Measurements from ENCODE around the gene UGT1A10.

Gene UGT1A10

DNA sequence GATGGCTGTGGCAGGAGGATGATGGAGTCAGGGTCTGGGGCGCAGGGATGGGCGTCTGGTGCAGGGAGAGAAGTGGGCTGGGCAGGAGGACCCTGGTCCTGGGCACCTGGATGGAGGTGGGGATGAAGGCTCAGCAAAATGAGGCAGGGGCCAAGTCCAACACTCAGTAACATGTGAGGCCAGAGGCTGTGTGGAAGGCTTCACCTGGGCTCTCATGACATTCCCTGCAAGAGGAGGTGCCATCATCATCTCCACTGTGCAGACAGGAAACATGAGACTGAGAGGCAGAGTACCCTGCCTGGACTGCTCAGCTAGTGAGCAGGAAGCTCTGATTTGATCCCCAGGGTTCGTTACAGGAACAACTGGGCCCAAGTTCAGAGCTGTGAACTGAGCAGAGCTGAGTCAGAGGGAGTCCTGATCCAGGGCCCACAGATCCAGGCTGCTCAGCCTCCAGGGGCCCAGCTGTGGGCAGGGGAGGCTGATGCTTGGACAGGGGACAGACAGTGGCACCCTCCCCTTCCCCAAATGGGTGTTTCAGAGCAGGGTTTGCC, 181.2 kb downstream of the UGT1A10 start:
- Histone ChIP-seq H3K4me1 (ENCODE audit: control insufficient read depth, low read length) (no peaks in the 10 kb centered on the region), H3K79me2 (ENCODE audit: control insufficient read depth, low read length) (no peaks in the 10 kb centered on the region), H3K9me3 (ENCODE audit: control insufficient read depth, insufficient read depth, low read length) (peaks cover 5% of the 10 kb centered on the region; the same call in 1 of the 2 replicates), H3K27ac (ENCODE audit: low read depth, low read length) (no peak overlapping the region), H4K20me1 (ENCODE audit: control insufficient read depth, insufficient read depth, low read depth, low read length) (no peaks in the 10 kb centered on the region), H3K9me2 (replicated peaks; ENCODE audit: control insufficient read depth, low read length) (no peaks in the 10 kb centered on the region), H3K36me3 (ENCODE audit: control insufficient read depth, low read length) (no peaks in the 10 kb centered on the region), H3K4me2 (ENCODE audit: low read length) (no peak overlapping the region), H3K4me3 (ENCODE audit: low read length) (no peak overlapping the region), H3F3A (ENCODE audit: control insufficient read depth, insufficient read depth) (no peaks in the 10 kb centered on the region), H3K27me3 (ENCODE audit: control insufficient read depth, low read length) (no peaks in the 10 kb centered on the region)
- TF ChIP-seq, protein P1, sequence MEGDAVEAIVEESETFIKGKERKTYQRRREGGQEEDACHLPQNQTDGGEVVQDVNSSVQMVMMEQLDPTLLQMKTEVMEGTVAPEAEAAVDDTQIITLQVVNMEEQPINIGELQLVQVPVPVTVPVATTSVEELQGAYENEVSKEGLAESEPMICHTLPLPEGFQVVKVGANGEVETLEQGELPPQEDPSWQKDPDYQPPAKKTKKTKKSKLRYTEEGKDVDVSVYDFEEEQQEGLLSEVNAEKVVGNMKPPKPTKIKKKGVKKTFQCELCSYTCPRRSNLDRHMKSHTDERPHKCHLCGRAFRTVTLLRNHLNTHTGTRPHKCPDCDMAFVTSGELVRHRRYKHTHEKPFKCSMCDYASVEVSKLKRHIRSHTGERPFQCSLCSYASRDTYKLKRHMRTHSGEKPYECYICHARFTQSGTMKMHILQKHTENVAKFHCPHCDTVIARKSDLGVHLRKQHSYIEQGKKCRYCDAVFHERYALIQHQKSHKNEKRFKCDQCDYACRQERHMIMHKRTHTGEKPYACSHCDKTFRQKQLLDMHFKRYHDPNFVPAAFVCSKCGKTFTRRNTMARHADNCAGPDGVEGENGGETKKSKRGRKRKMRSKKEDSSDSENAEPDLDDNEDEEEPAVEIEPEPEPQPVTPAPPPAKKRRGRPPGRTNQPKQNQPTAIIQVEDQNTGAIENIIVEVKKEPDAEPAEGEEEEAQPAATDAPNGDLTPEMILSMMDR (IDR thresholded peaks at IDR 0.05; ENCODE audit: low read depth, low read length, poor library complexity, severe bottlenecking), result no peak
- TF ChIP-seq EZH2phosphoT487 (IDR thresholded peaks at IDR 0.05; ENCODE audit: borderline replicate concordance, low read length), result no peak

DNA sequence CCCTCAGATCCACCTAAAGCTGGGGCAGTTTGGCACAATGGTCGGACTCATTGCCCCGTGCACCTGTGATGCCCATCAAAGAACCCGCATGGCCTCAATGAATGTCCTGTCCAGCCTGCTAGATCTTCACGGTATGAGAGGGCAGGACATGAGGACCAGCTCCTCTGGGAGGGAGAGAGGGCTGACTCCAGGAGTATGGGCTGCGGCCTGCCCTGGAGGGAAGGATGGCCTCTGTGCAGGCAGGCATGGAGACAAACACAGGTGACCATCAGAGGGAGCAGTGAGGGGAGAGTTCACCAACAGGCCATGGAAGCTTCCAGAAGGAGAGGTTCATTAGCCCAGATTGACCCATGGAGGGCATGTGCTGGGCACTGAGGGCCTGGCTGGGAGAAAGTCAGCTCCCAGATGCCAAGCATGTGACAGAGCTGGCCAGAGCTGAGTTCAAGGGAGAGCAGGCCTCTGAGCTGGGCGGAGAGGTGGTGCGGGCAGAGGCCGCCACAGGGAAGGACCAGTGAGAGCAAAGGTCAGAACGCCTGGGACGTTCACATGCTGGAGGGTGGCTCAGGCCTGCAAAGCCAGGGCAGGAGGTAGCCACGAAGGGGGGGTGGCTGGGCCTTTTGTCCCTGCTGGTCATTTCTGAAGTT, 181.9 kb downstream of the UGT1A10 start:
- no peak overlapping the region for H3K4me2 ChIP-seq (ENCODE audit: low read length)
- H3K27ac ChIP-seq (ENCODE audit: low read depth, low read length), result no peak overlapping the region
- H3K4me1 ChIP-seq (ENCODE audit: control insufficient read depth, low read length), result no peaks in the 10 kb centered on the region
- H4K20me1 ChIP-seq (ENCODE audit: control insufficient read depth, insufficient read depth, low read depth, low read length), result no peaks in the 10 kb centered on the region
- TF ChIP-seq, protein P1 (IDR thresholded peaks at IDR 0.05; ENCODE audit: low read depth, low read length, poor library complexity, severe bottlenecking), result no peak
- TF ChIP-seq EZH2phosphoT487 (IDR thresholded peaks at IDR 0.05; ENCODE audit: borderline replicate concordance, low read length), result no peak
- H3K79me2 ChIP-seq (ENCODE audit: control insufficient read depth, low read length), result no peaks in the 10 kb centered on the region
- H3K4me3 ChIP-seq (ENCODE audit: low read length), result no peak overlapping the region
- H3K36me3 ChIP-seq (ENCODE audit: control insufficient read depth, low read length), result no peaks in the 10 kb centered on the region
- H3K27me3 ChIP-seq (ENCODE audit: control insufficient read depth, low read length), result no peaks in the 10 kb centered on the region
- H3F3A ChIP-seq (ENCODE audit: control insufficient read depth, insufficient read depth), result no peaks in the 10 kb centered on the region
- peaks cover 5% of the 10 kb centered on the region; the same call in 1 of the 2 replicates for H3K9me3 ChIP-seq (ENCODE audit: control insufficient read depth, insufficient read depth, low read length)
- no peaks in the 10 kb centered on the region for H3K9me2 ChIP-seq (replicated peaks; ENCODE audit: control insufficient read depth, low read length)

DNA sequence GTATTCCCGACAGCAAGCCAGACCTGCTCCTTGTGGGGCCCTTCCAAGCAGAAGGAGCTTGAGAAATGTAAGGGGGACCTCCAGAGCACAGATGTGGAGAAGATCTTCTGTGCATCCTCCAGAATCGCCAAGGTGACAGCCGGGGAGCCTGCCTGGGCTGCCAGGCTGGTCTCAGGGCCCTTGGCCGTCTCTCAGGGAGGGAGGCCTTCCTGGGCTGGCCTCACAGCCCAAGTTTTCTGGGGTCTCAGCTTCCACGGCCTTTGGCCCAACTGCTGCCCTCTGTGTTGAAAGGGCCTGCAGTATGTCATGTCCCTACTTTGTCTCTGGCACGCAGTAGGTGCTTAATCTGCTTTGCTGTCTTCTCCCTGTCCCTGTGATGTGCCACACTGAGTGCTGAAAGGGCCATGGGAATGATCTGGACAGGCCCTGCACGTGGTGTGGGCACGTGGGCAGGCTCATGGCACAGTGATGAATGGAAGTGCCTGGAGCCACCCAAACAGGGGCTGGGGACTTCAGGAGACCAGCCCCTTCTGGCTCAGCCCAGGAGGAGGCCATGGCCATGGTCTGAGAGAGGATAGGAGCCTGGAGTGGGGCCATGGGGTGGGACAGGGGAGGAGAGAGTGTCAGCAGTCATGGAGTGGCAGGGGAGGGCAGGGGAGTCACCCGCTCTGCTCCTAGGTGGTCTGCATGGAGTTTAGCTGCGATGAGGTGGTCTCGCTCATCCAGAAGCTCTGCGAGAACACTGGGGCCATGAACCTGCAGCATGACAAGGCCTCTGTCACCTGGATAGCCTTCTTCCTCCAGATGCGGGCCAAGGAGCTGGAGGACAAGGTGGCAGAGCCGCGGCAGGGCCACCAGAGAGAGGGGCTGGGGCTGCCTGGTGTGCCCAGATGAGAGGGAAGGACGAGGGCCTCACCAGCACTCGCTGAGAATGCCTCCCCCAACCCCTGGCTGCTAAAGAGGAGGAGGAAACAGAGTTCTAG, 182.7 kb downstream of the UGT1A10 start:
- H3K27me3 ChIP-seq (ENCODE audit: control insufficient read depth, low read length), result no peaks in the 10 kb centered on the region
- H3K4me3 ChIP-seq (ENCODE audit: low read length), result no peak overlapping the region
- no peaks in the 10 kb centered on the region for H3K36me3 ChIP-seq (ENCODE audit: control insufficient read depth, low read length)
- H3K9me3 ChIP-seq (ENCODE audit: control insufficient read depth, insufficient read depth, low read length), result peaks cover 3% of the 10 kb centered on the region; the same call in 1 of the 2 replicates
- H3K27ac ChIP-seq (ENCODE audit: low read depth, low read length), result no peak overlapping the region
- H4K20me1 ChIP-seq (ENCODE audit: control insufficient read depth, insufficient read depth, low read depth, low read length), result no peaks in the 10 kb centered on the region
- H3F3A ChIP-seq (ENCODE audit: control insufficient read depth, insufficient read depth), result no peaks in the 10 kb centered on the region
- TF ChIP-seq, protein P1 (IDR thresholded peaks at IDR 0.05; ENCODE audit: low read depth, low read length, poor library complexity, severe bottlenecking), result no peak
- no peak for TF ChIP-seq EZH2phosphoT487 (IDR thresholded peaks at IDR 0.05; ENCODE audit: borderline replicate concordance, low read length)
- H3K9me2 ChIP-seq (replicated peaks; ENCODE audit: control insufficient read depth, low read length), result no peaks in the 10 kb centered on the region
- H3K4me1 ChIP-seq (ENCODE audit: control insufficient read depth, low read length), result no peaks in the 10 kb centered on the region
- H3K79me2 ChIP-seq (ENCODE audit: control insufficient read depth, low read length), result no peaks in the 10 kb centered on the region
- no peak overlapping the region for H3K4me2 ChIP-seq (ENCODE audit: low read length)

Data from DOHH2 (cell line).